Adrenal gland (tissue), 5 donors: ENCODE results near the gene EXD3.

Experiments
- POLR2A ChIP-seq, 2 donors: fragments of 450-650 bp; IDR thresholded peaks; one replicate each; pipeline ENCODE4 v1.6.1; 2017; ENCODE audit warnings: antibody characterized with exemption in 2 of 2, mild to moderate bottlenecking in 2 of 2, moderate library complexity in 1 of 2
- TF ChIP-seq, protein P1 (sequence below), 6 experiments: fragments of 450-650 bp in 4 of 6; fragments of 200-600 bp in 2 of 6; sonication (generic) in 1 of 6; IDR thresholded peaks; 1 replicate in 5 of 6; 2 replicates in 1 of 6; pipeline versions ENCODE4 v1.5.1 to v1.8.0; 2016 to 2021; ENCODE audit warnings: antibody characterized with exemption in 6 of 6, mild to moderate bottlenecking in 2 of 6, moderate library complexity in 1 of 6
- donor health status: DM: no; HTN: no; CAD: no.

GRCh38 chr9:137441289-137441934 lies 18.4 kb upstream of the EXD3 start, which contains the start of gene ENTPD8:
- TF ChIP-seq, protein P1, sequence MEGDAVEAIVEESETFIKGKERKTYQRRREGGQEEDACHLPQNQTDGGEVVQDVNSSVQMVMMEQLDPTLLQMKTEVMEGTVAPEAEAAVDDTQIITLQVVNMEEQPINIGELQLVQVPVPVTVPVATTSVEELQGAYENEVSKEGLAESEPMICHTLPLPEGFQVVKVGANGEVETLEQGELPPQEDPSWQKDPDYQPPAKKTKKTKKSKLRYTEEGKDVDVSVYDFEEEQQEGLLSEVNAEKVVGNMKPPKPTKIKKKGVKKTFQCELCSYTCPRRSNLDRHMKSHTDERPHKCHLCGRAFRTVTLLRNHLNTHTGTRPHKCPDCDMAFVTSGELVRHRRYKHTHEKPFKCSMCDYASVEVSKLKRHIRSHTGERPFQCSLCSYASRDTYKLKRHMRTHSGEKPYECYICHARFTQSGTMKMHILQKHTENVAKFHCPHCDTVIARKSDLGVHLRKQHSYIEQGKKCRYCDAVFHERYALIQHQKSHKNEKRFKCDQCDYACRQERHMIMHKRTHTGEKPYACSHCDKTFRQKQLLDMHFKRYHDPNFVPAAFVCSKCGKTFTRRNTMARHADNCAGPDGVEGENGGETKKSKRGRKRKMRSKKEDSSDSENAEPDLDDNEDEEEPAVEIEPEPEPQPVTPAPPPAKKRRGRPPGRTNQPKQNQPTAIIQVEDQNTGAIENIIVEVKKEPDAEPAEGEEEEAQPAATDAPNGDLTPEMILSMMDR (IDR thresholded peaks at IDR 0.05): no peak
- TF ChIP-seq POLR2A (IDR thresholded peaks at IDR 0.05): no peak
